Skeletal muscle satellite cell (primary cell): ENCODE measurements around the gene LFNG.

Experiments used
- H3K27me3 ChIP-seq: 2 replicates; pipeline ENCODE4 v1.7.0; 2013; ENCODE audit warnings: low read length; ENCODE audit not compliant: control insufficient read depth, insufficient read depth
- H3K36me3 ChIP-seq: 2 replicates; pipeline ENCODE4 v1.7.0; 2013; ENCODE audit warnings: mild to moderate bottlenecking, control low read depth, low read length; ENCODE audit not compliant: insufficient read depth
- H3K4me1 ChIP-seq: 2 replicates; pipeline ENCODE4 v1.7.0; 2013; ENCODE audit warnings: low read length; ENCODE audit not compliant: control insufficient read depth, insufficient read depth
- H3K4me2 ChIP-seq: 2 replicates; pipeline ENCODE4 v1.7.0; 2013; ENCODE audit warnings: mild to moderate bottlenecking, low read length
- H3K4me3 ChIP-seq: 2 replicates; pipeline ENCODE4 v1.7.0; 2013; ENCODE audit warnings: low read length
- H3K9ac ChIP-seq: 2 replicates; pipeline ENCODE4 v1.7.0; 2013; ENCODE audit warnings: mild to moderate bottlenecking, low read depth, low read length, moderate library complexity
- H3K9me3 ChIP-seq: replicated peaks from 2 replicates; pipeline ENCODE4 v1.7.0; 2013; ENCODE audit warnings: mild to moderate bottlenecking, control low read depth, low read length

Gene LFNG

GRCh38 chr7:2476776-2477446 is 42.7 kb upstream of the LFNG start:
- Histone ChIP-seq H3K36me3 (no peaks in the 10 kb centered on the region), H3K9ac (no peak overlapping the region), H3K4me3 (no peak overlapping the region), H3K27me3 (peaks cover 11% of the 10 kb centered on the region), H3K4me2 (no peak overlapping the region), H3K9me3 (no peaks in the 10 kb centered on the region), H3K4me1 (peaks cover 27% of the 10 kb centered on the region)

GRCh38 chr7:2477447-2478398 is 41.9 kb upstream of the LFNG start:
- Histone ChIP-seq H3K36me3 (no peaks in the 10 kb centered on the region), H3K9ac (no peak overlapping the region), H3K27me3 (peaks cover 11% of the 10 kb centered on the region), H3K4me2 (peak overlapping the region; percentile 60), H3K4me3 (no peak overlapping the region), H3K4me1 (peaks cover 27% of the 10 kb centered on the region), H3K9me3 (peaks cover 1% of the 10 kb centered on the region)

GRCh38 chr7:2478399-2478785 is 41.2 kb upstream of the LFNG start:
- peaks cover 27% of the 10 kb centered on the region for H3K4me1 ChIP-seq
- H3K9ac ChIP-seq: no peak overlapping the region
- H3K9me3 ChIP-seq: peaks cover 6% of the 10 kb centered on the region
- H3K4me2 ChIP-seq: peak overlapping the region; percentile 19
- peaks cover 11% of the 10 kb centered on the region for H3K27me3 ChIP-seq
- no peaks in the 10 kb centered on the region for H3K36me3 ChIP-seq
- H3K4me3 ChIP-seq: no peak overlapping the region

- H3K9ac ChIP-seq: no peak overlapping the region
- peaks cover 6% of the 10 kb centered on the region for H3K9me3 ChIP-seq
- H3K4me1 ChIP-seq: peaks cover 27% of the 10 kb centered on the region
- no peaks in the 10 kb centered on the region for H3K36me3 ChIP-seq
- peaks cover 11% of the 10 kb centered on the region for H3K27me3 ChIP-seq
- no peak overlapping the region for H3K4me3 ChIP-seq
- peak overlapping the region; percentile 19 for H3K4me2 ChIP-seq
These were observed 40.8 kb upstream of the LFNG start for GRCh38 chr7:2478800-2479199.

GRCh38 chr7:2479276-2480069 is 40.1 kb upstream of the LFNG start:
- Histone ChIP-seq H3K4me3 (no peak overlapping the region), H3K4me2 (peak overlapping the region; percentile 19), H3K4me1 (peaks cover 27% of the 10 kb centered on the region), H3K36me3 (no peaks in the 10 kb centered on the region), H3K27me3 (peaks cover 11% of the 10 kb centered on the region), H3K9me3 (peaks cover 6% of the 10 kb centered on the region), H3K9ac (no peak overlapping the region)

GRCh38 chr7:2480070-2480408 is 39.5 kb upstream of the LFNG start:
- no peaks in the 10 kb centered on the region for H3K36me3 ChIP-seq
- no peak overlapping the region for H3K9ac ChIP-seq
- no peak overlapping the region for H3K4me2 ChIP-seq
- H3K9me3 ChIP-seq: peaks cover 6% of the 10 kb centered on the region
- H3K27me3 ChIP-seq: peaks cover 11% of the 10 kb centered on the region
- H3K4me1 ChIP-seq: peaks cover 27% of the 10 kb centered on the region
- H3K4me3 ChIP-seq: no peak overlapping the region

- H3K9me3 ChIP-seq: peaks cover 6% of the 10 kb centered on the region
- no peak overlapping the region for H3K4me2 ChIP-seq
- H3K27me3 ChIP-seq: peaks cover 11% of the 10 kb centered on the region
- H3K4me1 ChIP-seq: peaks cover 27% of the 10 kb centered on the region
- H3K9ac ChIP-seq: no peak overlapping the region
- H3K4me3 ChIP-seq: no peak overlapping the region
- H3K36me3 ChIP-seq: no peaks in the 10 kb centered on the region
These were observed 38.4 kb upstream of the LFNG start for GRCh38 chr7:2481195-2481594.

GRCh38 chr7:2482725-2483451 is 36.7 kb upstream of the LFNG start:
- H3K9me3 ChIP-seq: peaks cover 6% of the 10 kb centered on the region
- no peak overlapping the region for H3K4me3 ChIP-seq
- peaks cover 29% of the 10 kb centered on the region for H3K4me1 ChIP-seq
- no peak overlapping the region for H3K4me2 ChIP-seq
- H3K9ac ChIP-seq: no peak overlapping the region
- H3K36me3 ChIP-seq: no peaks in the 10 kb centered on the region
- H3K27me3 ChIP-seq: peaks cover 11% of the 10 kb centered on the region

- H3K4me1 ChIP-seq: peaks cover 29% of the 10 kb centered on the region
- H3K9me3 ChIP-seq: peaks cover 6% of the 10 kb centered on the region
- no peak overlapping the region for H3K9ac ChIP-seq
- no peak overlapping the region for H3K4me3 ChIP-seq
- peaks cover 11% of the 10 kb centered on the region for H3K27me3 ChIP-seq
- no peaks in the 10 kb centered on the region for H3K36me3 ChIP-seq
- no peak overlapping the region for H3K4me2 ChIP-seq
These were observed 36.1 kb upstream of the LFNG start for GRCh38 chr7:2483494-2483893.

GRCh38 chr7:2484868-2485267 is 34.7 kb upstream of the LFNG start:
- peaks cover 6% of the 10 kb centered on the region for H3K27me3 ChIP-seq
- peaks cover 6% of the 10 kb centered on the region for H3K9me3 ChIP-seq
- H3K9ac ChIP-seq: no peak overlapping the region
- peaks cover 15% of the 10 kb centered on the region for H3K4me1 ChIP-seq
- no peak overlapping the region for H3K4me3 ChIP-seq
- H3K36me3 ChIP-seq: no peaks in the 10 kb centered on the region
- H3K4me2 ChIP-seq: no peak overlapping the region
